OCI-LY1 (cell line): ENCODE results near the gene DZANK1.

Experiments
- CTCF ChIP-seq: fragments of 200-600 bp; sonication (generic), shearing (Covaris generic); IDR thresholded peaks from 2 replicates; pipeline ENCODE4 v1.5.1; 2017; ENCODE audit warnings: mild to moderate bottlenecking, antibody characterized with exemption, low read length, moderate library complexity, mixed read lengths
- EZH2 ChIP-seq: fragments of 200-600 bp; sonication (generic), shearing (Covaris generic); IDR thresholded peaks from 2 replicates; pipeline ENCODE4 v1.8.0; 2017; ENCODE audit warnings: borderline replicate concordance, mixed run types, mild to moderate bottlenecking, antibody characterized with exemption, low read length, moderate library complexity, mixed read lengths

GRCh38 chr20:18513208-18513607, 46.4 kb upstream of the DZANK1 start:
- no peak for TF ChIP-seq CTCF
- no peak for TF ChIP-seq EZH2
